ENCODE measurements around the gene GNG8.

- TF ChIP-seq CTCF (IDR thresholded peaks at IDR 0.05) = no peak
- no peak for TF ChIP-seq ELF1 (IDR thresholded peaks at IDR 0.05)
- TF ChIP-seq SMC3 (IDR thresholded peaks at IDR 0.05; ENCODE audit: low read depth, low read length) = no peak
- TF ChIP-seq FOXM1 (IDR thresholded peaks at IDR 0.05; ENCODE audit: low read depth) = no peak
- TF ChIP-seq YY1 (IDR thresholded peaks at IDR 0.05; ENCODE audit: low read depth) = no peak
- no peak for TF ChIP-seq POLR2AphosphoS5 (IDR thresholded peaks at IDR 0.05; ENCODE audit: low read depth, low read length)
Measured at GRCh38 chr19:46634656-46635218, 1.3 kb downstream of the GNG8 start.
